CD14-positive monocyte (primary cell): ENCODE results near the gene CCDC88A. TPM values are rescaled to one million over a fixed set of nuclear protein-coding genes. Genes with fewer than 3 reads are reported as not detected.

Source experiments
- DNase-seq, 3 donors: peaks; one replicate each; pipeline ENCODE4 v3.0.0-alpha.2; 2011 to 2022
- H2AFZ ChIP-seq: 2 replicates; pipeline ENCODE4 v1.6.0; 2012; ENCODE audit warnings: mild to moderate bottlenecking, low read depth, low read length, inconsistent platforms; ENCODE audit not compliant: insufficient read depth, poor library complexity, severe bottlenecking
- H3K27ac ChIP-seq, 2 donors: 1 replicate in 1 of 2; 2 replicates in 1 of 2; pipeline ENCODE4 v1.5.1; 2012 to 2013; ENCODE audit warnings: low read length in 2 of 2, control low read depth in 1 of 2, inconsistent platforms in 1 of 2, low read depth in 1 of 2, mild to moderate bottlenecking in 1 of 2
- H3K27me3 ChIP-seq, 2 donors: one replicate each; pipeline versions ENCODE4 v1.6.0 to v1.6.1; 2011 to 2013; ENCODE audit warnings: low read length in 2 of 2; ENCODE audit not compliant: control insufficient read depth in 2 of 2, insufficient read depth in 2 of 2
- H3K36me3 ChIP-seq, 2 donors: replicated peaks in 1 of 2; 1 replicate in 1 of 2; 2 replicates in 1 of 2; pipeline versions ENCODE4 v1.5.1 to v1.6.1; 2012 to 2013; ENCODE audit warnings: low read length in 2 of 2, control low read depth in 1 of 2, inconsistent platforms in 1 of 2, mild to moderate bottlenecking in 1 of 2; ENCODE audit not compliant: insufficient read depth in 2 of 2, control insufficient read depth in 1 of 2
- H3K4me1 ChIP-seq, 2 donors: 1 replicate in 1 of 2; 2 replicates in 1 of 2; pipeline versions ENCODE4 v1.5.1 to v1.6.1; 2012 to 2013; ENCODE audit warnings: low read length in 2 of 2, control low read depth in 1 of 2, inconsistent platforms in 1 of 2, mild to moderate bottlenecking in 1 of 2, moderate library complexity in 1 of 2; ENCODE audit not compliant: insufficient read depth in 2 of 2, control insufficient read depth in 1 of 2
- H3K4me2 ChIP-seq: replicated peaks from 2 replicates; pipeline ENCODE3; 2012; ENCODE audit warnings: low read length, moderate library complexity, mild to moderate bottlenecking; ENCODE audit not compliant: poor library complexity, severe bottlenecking; ENCODE audit errors: extremely low read depth
- H3K4me3 ChIP-seq, 3 experiments: fragments of 200-600 bp in 1 of 3; sonication (generic) in 1 of 3; replicated peaks in 1 of 3; 1 replicate in 2 of 3; 2 replicates in 1 of 3; pipeline ENCODE4 v1.5.1; 2011 to 2013; ENCODE audit warnings: low read length in 3 of 3, mild to moderate bottlenecking in 3 of 3, control low read depth in 2 of 3, low read depth in 2 of 3, inconsistent platforms in 1 of 3, moderate library complexity in 1 of 3
- H3K79me2 ChIP-seq: 2 replicates; pipeline ENCODE4 v1.6.0; 2012; ENCODE audit warnings: mild to moderate bottlenecking, control low read depth, inconsistent platforms, low read length, moderate library complexity; ENCODE audit not compliant: insufficient read depth
- H3K9ac ChIP-seq: 2 replicates; pipeline ENCODE4 v1.6.0; 2017; ENCODE audit warnings: low read length, mild to moderate bottlenecking; ENCODE audit not compliant: insufficient read depth, poor library complexity, severe bottlenecking
- H3K9me3 ChIP-seq, 2 donors: replicated peaks in 1 of 2; 1 replicate in 1 of 2; 2 replicates in 1 of 2; pipeline versions ENCODE4 v1.5.1 to v1.6.1; 2012 to 2013; ENCODE audit warnings: low read length in 2 of 2, control low read depth in 1 of 2; ENCODE audit not compliant: control insufficient read depth in 1 of 2, insufficient read depth in 1 of 2
- H4K20me1 ChIP-seq: 2 replicates; pipeline ENCODE4 v1.6.0; 2012; ENCODE audit warnings: mild to moderate bottlenecking, low read length, control low read depth, moderate library complexity; ENCODE audit not compliant: insufficient read depth
- H3K27ac Mint-ChIP-seq, 7 donors: one replicate each; pipeline ENCODE4 v1.8.0; 2020; ENCODE audit warnings: mild to moderate bottlenecking in 7 of 7, mixed read lengths in 7 of 7, moderate library complexity in 6 of 7, inconsistent platforms in 2 of 7
- H3K27me3 Mint-ChIP-seq, 3 donors: one replicate each; pipeline ENCODE4 v1.8.0; 2021 to 2022; ENCODE audit warnings: low read depth in 3 of 3, mild to moderate bottlenecking in 3 of 3, mixed read lengths in 3 of 3, moderate library complexity in 3 of 3, inconsistent platforms in 1 of 3
- H3K36me3 Mint-ChIP-seq, 2 donors: one replicate each; pipeline ENCODE4 v1.8.0; 2020; ENCODE audit warnings: mixed read lengths in 2 of 2, inconsistent platforms in 1 of 2, mild to moderate bottlenecking in 1 of 2
- H3K4me1 Mint-ChIP-seq: one replicate; pipeline ENCODE4 v1.8.0; 2020; ENCODE audit warnings: mild to moderate bottlenecking, mixed read lengths
- H3K4me3 Mint-ChIP-seq, 2 donors: one replicate each; pipeline ENCODE4 v1.8.0; 2020; ENCODE audit warnings: mild to moderate bottlenecking in 2 of 2, mixed read lengths in 2 of 2, moderate library complexity in 1 of 2
- H3K9me3 Mint-ChIP-seq, 7 donors: one replicate each; pipeline ENCODE4 v1.8.0; 2020 to 2022; ENCODE audit warnings: mixed read lengths in 7 of 7, mild to moderate bottlenecking in 6 of 7, moderate library complexity in 6 of 7, inconsistent platforms in 2 of 7
- CTCF ChIP-seq: fragments of 200-600 bp; IDR thresholded peaks from one replicate; pipeline ENCODE4 v1.8.0; 2022; ENCODE audit warnings: antibody characterized with exemption, mild to moderate bottlenecking
- WGBS: methylation state at CpG from one replicate; pipeline ENCODE4 v1.1.5; 2013; ENCODE audit warnings: missing lambda C conversion rate; ENCODE audit not compliant: insufficient coverage; 5-methylcytosine and 5-hydroxymethylcytosine counted together
- intact Hi-C, 2 donors: fragments of 100-400 bp; cut with micrococcal nuclease; formaldehyde crosslinking; loops; one replicate each; pipeline versions ENCODE4 v1.15.0 to v1.15.1; 2023
- polyA plus RNA-seq, 3 donors: library from polyadenylated mRNA; depleted of rRNA in 1 of 3; unstranded in 2 of 3; stranded (reverse) in 1 of 3; fragments of 300-500 nt in 2 of 3; fragments of >200 nt in 1 of 3; fragmentation: Illumina TruSeq in 2 of 3; gene quantifications; 1 replicate in 2 of 3; 2 replicates in 1 of 3; pipeline ENCODE4 v1.2.3, GENCODE V29; 2012 to 2021

Gene CCDC88A
- polyA plus RNA-seq, 3 donors = 9.9 to 57.1 (median 17.9) TPM

- H3K9me3 ChIP-seq = no peaks in the 10 kb centered on the region
- peaks cover 0 to 2% (median 0%) of the 10 kb centered on the region in 3 donors for H3K27me3 Mint-ChIP-seq
- no peak overlapping the region for H3K27ac ChIP-seq
- no peaks in the 10 kb centered on the region for H3K36me3 Mint-ChIP-seq
- peaks cover 1 to 23% (median 6%) of the 10 kb centered on the region in 7 donors for H3K9me3 Mint-ChIP-seq
- H3K27me3 ChIP-seq = no peaks in the 10 kb centered on the region
- H3K9ac ChIP-seq = no peak overlapping the region
- no peak overlapping the region for H3K4me2 ChIP-seq
- no peak for TF ChIP-seq CTCF
- no peaks in the 10 kb centered on the region for H3K4me1 Mint-ChIP-seq
- H3K4me3 Mint-ChIP-seq = no peak overlapping the region
- H4K20me1 ChIP-seq = no peaks in the 10 kb centered on the region
- H3K27ac Mint-ChIP-seq = no peak overlapping the region
- intact Hi-C loops = loop anchor here in 1 of 2 donors (2.0 kb wide), 1 partner anchor 33 kb away; no protein-coding TSS in a partner anchor
- H3K4me1 ChIP-seq = no peaks in the 10 kb centered on the region
- H3K4me3 ChIP-seq = no peak overlapping the region
- 92% methylated on average over 2 of the region's 4 CpGs for WGBS
- no peaks in the 10 kb centered on the region for H3K79me2 ChIP-seq
- H2AFZ ChIP-seq = no peak overlapping the region
- DNase-seq = no peak
- H3K36me3 ChIP-seq = no peaks in the 10 kb centered on the region
Measured at GRCh38 chr2:55441280-55441892, 21.7 kb upstream of the CCDC88A start.

- intact Hi-C loops = no loop called here
- peaks cover 0 to 20% (median 4%) of the 10 kb centered on the region in 7 donors for H3K9me3 Mint-ChIP-seq
- H3K4me1 ChIP-seq = no peaks in the 10 kb centered on the region
- H3K27me3 Mint-ChIP-seq = peaks cover 0 to 2% (median 0%) of the 10 kb centered on the region in 3 donors
- no peak overlapping the region for H3K4me2 ChIP-seq
- H3K27me3 ChIP-seq = no peaks in the 10 kb centered on the region
- H3K4me1 Mint-ChIP-seq = no peaks in the 10 kb centered on the region
- H3K27ac ChIP-seq = no peak overlapping the region
- no peak overlapping the region for H3K4me3 ChIP-seq
- H3K36me3 ChIP-seq = no peaks in the 10 kb centered on the region
- no peak overlapping the region for H3K27ac Mint-ChIP-seq
- H2AFZ ChIP-seq = no peak overlapping the region
- no CpG with 5 or more reads among the region's 1 CpG for WGBS
- no peak for TF ChIP-seq CTCF
- H4K20me1 ChIP-seq = no peaks in the 10 kb centered on the region
- H3K4me3 Mint-ChIP-seq = no peak overlapping the region
- H3K79me2 ChIP-seq = no peaks in the 10 kb centered on the region
- DNase-seq = no peak
- no peaks in the 10 kb centered on the region for H3K36me3 Mint-ChIP-seq
- no peak overlapping the region for H3K9ac ChIP-seq
- H3K9me3 ChIP-seq = no peaks in the 10 kb centered on the region
Measured at GRCh38 chr2:55439101-55439397, 19.4 kb upstream of the CCDC88A start.
